ENCODE measurements around the gene ALK.

ALK gene

DNA sequence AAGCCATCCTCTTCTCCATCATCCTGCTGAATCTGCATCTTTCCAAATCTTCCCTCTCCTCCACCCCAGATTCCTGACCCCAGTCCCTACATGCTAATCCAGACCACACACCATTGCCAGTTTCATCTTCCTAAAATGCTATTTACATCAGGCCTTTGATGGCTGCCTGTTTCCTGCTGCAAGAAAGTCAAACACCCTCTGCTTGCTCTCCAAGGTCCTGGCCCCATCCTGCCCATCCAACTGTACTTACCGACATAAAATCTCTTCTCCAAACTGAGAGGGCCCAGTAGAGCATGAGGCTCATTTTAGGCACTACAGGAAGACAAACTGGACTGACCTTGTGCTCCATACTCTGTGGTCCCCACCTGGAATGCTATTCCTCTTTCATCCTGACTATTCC, 19.0 kb downstream of the ALK start:
- DNase-seq (ENCODE audit: low read depth, low spot score), result no peak

DNA sequence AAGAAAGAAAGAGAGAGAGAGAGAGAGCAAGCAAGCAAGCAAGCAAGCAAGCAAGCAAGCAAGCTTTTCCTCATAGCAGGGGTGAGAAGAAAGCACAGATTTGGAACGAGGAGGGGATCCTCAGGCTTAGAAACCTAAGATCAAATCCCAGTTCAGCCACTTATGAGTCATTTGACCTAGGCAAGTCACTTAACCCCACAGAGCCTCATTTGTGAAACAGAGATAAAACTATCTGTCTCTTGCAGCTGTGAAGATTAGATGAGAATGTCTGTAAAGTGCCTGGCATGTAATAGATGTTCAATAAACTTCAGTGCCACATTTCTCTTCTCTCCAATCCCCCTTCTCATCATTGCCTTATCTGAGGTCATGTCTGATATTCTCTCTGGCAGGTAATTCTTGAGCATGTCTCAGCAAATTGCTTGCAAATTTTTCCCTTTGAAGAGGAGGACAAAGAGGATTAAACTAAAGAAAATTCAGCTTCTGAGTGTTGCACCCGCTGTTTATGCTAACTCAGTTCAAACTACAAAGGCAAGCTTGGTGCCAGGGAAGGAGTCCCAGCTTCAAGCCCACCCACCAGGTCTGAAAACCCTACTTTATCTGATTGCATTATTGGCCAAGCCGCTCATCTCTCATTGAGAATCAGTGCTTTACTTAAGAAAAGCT, 20.3 kb downstream of the ALK start:
- no peak for DNase-seq (ENCODE audit: low read depth, low spot score)

DNA sequence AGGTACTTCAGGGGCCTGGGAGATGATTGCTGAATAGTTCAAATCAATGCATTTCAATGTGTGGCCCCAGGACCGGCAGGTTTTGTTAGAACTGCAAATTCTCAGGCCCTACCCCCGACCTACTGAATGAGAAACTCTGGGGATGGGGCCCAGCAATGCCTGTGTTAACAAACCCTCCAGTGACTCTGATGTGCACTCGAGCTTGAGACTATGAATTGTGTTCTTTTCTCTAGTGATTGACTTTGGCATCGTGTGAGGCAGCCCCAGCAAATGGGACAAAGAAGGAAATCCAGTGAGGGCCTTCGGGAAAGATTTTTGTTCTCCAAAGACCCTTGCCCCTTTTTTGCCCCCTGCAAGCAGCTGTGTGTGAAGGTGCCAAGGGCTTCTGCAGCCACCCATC, 22.4 kb downstream of the ALK start:
- DNase-seq (ENCODE audit: low read depth, low spot score), result no peak

DNA sequence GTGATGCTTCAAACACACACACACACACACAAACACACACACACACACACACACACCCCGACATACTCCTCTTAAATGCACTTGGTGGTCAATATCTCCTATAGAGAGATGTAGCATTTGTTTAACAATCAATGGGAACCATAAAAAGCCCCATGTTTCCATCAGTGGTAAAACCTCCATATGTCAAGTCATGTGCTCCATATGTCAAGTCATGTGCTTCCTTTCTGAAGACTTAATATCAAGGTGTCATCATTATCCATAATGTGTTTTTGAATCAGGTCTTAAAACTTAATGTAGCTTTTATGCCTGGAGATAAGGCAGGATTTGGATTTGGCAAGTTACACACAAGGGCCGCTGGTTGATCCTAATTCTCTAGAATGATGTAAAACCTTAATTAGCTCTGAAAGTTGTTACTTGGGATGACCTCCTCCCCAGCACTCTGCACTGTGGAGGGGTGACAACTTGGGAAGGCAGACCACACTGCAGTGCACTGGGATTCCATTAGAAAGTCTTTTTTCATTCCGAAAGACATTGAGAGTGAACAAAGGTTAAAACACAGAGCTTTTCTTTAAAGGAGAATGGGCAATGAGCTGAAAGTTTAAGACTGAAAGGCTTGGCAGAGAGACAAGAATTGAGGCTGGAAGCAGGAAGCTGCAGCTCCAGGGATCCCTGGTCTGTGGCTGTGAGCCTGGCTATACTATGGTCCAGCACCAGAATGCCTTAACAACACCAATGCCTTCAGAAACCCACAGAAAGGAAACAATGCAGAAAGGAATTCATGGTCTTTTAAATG, 26.4 kb downstream of the ALK start:
- DNase-seq (ENCODE audit: low read depth, low spot score), result no peak

DNA sequence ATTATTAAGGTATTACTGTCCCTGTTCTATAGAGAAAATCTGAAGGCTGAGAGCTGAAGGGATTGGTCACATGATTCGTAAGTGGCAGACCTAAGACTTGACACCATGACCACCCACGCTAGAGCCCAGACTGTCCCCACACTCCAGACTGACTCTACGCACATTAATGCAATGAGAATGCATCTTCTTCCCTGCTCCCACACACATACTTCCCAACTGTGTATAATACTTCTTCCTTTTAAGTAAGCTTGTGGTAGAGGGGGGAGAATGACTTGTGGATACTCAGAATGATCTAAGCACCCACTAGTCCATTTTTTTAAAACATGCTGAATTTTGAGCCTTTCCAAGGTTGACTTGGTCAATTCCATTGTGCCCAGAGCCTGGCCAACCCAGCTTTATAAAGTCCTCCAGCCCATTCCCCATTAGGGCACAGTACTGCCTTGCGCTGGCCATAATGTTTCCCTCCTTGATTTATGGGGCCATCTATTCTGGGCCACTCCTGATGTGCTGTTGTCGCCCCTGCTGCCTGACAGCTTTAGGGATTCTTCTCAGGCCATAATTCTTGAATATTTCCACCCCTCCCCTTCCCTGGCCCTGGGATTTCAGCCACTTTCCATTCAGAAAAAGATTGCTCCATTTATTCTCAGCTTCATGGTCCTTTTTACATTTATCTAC, 28.7 kb downstream of the ALK start:
- no peak for DNase-seq (ENCODE audit: low read depth, low spot score)

DNA sequence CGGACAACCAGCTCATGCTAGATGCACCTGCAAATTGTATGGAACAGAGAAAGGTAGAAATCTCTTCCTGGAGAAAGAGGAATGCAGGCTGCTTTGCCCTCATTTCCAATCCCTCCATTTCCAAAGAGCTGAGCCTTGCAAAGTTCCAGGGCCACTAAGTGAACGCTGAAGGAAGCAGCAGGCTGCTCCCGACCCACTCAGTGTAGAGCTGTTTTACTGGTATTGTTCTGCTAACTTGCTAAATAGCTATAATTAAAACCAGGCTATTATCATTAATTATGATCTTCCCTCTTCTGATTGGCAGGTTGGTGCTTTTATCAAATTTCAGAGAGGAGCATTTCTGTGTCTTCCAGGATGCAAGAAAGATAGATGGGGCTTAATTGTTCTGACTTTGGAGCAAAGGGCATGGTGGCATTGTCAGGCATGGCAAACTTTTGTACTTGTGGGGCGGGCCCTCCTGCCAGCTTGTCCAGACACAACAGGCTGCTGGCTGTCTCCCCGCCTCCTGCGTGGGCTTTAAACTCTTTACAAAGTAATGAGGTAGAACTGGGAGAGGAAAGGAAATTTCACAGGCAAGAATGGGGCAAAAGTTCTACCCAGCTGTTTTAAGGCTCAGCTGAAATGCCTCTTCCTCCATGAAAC, 40.2 kb downstream of the ALK start:
- no peak for DNase-seq (ENCODE audit: low read depth, low spot score)

DNA sequence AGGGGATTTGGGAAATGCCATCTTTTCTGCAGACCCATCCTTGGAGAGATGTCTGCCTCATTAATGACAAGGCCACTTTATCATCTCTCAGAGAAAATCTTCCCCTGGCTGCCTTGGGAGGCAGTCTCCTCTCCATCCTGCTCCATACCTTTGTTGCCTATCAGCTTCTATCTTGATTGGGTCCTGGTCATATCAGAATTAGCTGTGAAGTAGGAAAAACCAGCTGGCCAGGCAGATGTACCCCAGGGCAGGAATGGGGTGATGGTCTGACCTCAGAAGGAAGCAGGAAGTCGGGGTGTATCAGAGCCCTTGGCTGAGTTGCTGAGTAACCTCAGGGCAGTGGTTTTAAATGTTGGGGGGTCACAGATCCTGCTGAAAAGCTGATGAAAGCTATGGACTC, 41.3 kb downstream of the ALK start:
- DNase-seq (ENCODE audit: low read depth, low spot score), result no peak

DNA sequence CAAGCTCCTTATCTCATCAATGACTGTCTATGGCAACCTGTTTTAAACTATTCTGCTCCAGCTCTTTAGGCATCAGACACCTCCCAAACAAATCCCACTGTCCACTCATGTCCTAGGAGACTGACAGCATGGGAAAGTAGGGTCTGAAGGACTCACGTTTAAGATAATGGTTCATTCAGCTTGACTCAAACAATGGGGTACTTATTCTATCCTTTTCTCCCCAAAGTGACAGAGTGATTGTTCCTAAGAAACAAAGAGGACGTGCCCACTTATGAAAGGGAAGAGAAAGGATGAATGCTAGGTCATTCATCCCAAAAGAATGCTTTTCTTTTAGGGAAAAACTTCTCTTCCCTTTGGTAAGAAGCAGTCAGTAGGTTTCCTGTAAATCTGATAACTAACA, 41.9 kb downstream of the ALK start:
- no peak for DNase-seq (ENCODE audit: low read depth, low spot score)

DNA sequence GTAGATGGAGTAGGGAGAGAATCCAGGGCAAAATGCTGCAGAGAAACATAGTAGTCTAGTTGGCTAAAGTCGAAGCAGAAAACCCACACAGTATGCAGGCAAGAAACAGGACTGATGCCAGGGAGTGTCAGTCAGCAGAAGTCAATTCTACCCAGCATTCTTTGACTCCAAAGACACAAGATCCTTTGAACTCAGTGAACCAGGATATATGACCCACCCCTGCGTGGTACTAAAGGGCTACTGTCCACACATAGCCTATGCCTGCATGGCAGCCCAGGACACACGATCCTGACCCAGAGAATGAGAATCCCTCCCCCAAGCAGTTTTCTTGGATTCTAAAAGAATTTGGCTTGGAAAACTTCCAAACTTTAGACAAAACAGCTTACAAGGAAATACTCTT, 42.5 kb downstream of the ALK start:
- no peak for DNase-seq (ENCODE audit: low read depth, low spot score)

DNA sequence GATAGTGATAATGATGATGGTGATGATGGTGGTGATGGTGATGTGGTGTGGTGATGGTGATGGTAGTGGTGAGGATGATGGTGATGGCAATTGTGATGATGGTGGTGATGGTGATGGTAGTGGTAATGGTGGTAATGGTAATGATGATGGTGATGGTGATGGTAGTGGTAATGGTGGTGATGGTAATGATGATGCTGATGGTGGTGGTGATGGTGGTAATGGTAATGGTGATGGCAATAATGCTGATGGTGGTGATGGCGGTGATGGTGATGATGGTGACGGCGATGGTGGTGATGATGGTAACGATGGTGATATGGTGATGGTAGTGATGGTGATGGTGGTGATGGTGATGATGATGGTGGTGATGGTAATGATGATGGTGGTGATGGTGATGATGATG, 45.0 kb downstream of the ALK start:
- no peak for DNase-seq (ENCODE audit: low read depth, low spot score)

DNA sequence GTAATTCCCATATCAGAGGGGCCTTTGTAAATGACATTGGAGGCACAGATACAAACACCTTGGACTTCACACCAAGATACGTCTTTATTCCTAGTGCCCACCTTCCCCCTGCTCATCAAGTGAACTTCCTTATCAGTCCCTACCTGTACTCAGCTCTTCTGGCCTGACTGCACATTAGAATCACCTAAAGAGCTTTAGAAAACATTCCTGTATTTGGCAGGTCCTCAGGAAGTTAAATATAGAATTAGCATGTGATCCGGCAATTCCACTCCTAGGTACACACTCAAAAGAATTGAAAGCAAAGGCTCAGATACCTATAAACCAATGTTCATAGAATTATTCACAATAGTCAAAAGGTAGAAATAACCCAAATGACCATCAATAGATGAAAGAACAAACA, 46.6 kb downstream of the ALK start:
- no peak for DNase-seq (ENCODE audit: low read depth, low spot score)

DNA sequence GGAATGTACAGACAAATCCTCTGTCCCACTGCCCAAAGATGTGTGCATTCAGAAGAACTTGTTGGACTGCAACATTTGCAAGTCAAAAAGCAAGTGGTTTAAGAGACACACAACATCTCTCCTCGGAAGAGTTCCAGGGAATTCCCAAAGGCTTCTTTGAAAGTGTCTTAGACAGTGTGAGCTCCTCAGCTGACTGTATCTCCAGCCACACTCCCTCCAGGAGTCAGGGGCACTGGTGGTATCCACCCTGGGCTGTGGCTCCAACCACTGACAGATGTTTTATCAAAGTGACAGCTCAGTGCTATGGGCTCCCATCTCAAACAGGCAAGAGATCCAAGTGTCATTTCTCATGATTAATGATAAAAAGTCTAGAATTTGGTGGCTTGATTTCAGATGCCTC, 48.5 kb downstream of the ALK start:
- DNase-seq (ENCODE audit: low read depth, low spot score), result no peak

DNA sequence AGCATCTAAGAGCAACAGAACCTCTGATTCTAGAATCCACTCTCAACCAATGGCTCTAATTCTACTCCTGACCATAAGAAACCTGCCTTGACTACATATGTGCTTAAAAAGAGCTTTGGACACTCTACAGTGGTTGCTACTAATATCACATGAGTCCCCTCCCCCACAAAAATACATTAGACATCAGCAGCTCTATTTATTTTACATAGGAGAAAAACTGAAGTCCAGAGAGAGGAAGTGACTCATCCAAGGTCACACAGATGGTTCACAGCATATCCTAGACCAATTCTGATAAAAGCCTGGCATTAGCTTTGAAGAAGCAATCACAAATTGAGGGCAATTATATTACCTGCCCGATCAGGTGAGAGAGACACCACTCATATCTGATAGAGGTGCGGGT, 49.8 kb downstream of the ALK start:
- no peak for DNase-seq (ENCODE audit: low read depth, low spot score)

DNA sequence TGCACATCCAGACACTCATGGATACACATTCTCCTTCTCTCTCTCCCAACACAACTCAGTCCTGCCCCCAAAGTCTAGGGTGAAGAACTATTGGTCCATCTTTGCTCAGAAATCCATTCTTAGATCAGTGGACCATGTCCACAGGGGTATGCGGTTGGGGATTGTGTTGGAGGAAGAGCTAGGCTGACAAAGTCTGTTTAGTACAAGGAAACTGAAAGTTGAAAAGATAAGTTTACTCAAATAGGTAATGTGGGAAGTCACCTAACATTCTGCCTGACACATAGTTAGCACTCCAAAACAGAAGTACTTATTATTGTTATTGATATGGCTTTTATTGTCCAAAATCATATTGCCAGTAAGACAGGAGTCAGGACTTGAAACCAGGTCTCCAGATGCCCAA, 55.9 kb downstream of the ALK start:
- no peak for DNase-seq (ENCODE audit: low read depth, low spot score)

DNA sequence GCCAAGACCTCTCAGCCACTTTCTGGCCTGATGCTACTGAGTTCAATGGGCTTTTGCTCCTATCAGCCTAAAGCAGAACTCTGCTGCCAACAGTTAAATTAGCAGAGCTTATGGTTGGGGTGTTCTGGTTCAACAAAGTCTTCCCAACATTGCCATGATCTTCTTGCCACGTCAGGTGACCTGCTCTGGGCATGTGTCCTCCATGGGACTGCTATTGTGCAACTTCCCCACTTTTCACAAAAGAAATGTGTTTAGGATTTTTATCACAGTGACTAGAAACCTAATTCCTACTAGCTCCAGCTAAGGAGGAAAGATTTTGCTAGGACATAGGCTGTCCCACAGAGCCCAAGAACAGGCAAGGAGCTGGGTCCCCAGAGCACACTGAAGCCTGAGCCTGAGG, 56.4 kb downstream of the ALK start:
- no peak for DNase-seq (ENCODE audit: low read depth, low spot score)

DNA sequence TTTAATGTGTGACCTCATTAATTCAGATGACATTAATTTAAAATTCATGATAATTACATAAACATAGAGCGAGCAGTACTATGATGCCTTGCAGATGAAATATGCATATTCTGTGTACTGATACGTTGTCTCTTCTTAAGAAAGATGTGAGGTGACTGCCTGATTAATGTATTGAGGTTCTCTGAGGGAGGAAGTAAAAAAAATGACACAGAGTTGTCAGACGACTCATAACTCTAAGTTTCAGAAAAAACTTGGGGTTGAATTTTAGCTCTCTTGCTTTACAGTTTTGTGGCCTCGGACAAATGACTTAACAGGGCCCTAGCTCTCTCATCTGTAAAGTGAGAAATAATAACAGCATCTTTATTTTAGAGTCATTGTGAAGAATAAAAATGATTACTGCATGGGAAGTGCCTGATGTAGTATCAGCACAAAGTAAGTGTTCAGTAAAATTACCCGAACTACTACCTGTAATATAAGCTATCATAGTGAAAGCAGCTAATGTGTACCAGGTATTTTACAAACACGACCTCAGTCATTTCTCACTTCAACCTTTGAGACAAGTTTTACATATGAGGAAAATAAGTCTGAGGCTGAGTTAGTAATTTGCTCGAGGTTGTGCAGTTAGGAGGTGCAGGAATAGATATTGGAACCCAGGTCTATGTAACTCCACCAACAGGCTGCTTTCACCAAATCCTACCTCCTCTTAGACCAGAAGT, 65.3 kb downstream of the ALK start:
- no peak for DNase-seq (ENCODE audit: low read depth, low spot score)

DNA sequence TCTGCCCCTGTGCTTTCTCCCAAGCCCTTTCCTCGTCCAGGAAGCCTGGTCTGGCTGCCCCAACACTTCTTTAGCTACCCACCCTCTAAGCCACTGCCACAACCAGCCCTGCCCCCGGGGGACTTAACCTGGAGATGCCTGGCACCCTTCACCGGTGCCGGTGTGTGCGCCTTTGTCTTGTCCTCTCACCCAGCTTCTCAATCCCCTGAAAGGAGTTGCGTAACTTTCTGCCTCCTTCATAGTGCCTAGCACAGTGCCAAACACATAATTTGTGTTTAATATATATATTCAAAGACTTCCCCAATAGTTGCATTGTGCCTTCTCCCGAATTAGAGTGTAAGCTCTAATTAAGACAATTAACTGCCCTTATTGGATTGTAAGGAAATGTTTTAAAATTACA, 70.6 kb downstream of the ALK start:
- no peak for DNase-seq (ENCODE audit: low read depth, low spot score)

DNA sequence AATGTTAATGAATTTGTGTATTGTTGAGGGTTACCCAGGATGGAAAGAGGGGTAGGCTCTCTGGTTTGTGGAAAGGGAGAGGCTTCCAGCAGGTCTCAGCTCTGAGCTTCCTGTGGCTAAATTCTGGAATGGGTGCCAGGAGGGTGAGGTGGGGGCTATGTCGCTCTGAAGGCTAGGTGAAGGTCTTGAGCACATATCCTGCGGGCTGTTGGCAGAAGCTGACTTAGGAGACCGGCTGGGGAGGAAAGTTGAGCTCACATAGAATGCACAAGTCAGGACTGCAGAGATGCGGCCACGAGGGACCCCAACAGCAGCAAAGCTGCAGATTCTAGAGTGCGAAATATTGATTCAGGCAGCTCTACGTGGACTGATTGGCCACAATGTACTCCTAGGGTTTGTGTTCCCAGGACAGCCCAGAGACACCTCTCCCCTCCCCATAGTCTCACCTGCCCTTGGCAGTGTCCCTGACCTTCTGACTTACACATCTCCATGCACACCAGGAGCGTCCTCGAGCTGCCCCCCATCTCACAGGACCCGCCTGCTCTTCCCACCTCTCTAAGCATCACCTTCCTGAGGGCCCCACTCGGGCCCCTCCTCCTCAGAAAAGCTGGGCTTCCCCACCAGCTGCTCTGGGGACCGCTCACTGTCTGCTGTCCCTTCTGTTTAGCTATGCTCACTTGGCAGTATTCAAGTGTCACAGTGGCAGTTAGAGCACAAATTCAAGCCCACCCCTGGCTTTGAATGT, 72.6 kb downstream of the ALK start:
- no peak for DNase-seq (ENCODE audit: low read depth, low spot score)

DNA sequence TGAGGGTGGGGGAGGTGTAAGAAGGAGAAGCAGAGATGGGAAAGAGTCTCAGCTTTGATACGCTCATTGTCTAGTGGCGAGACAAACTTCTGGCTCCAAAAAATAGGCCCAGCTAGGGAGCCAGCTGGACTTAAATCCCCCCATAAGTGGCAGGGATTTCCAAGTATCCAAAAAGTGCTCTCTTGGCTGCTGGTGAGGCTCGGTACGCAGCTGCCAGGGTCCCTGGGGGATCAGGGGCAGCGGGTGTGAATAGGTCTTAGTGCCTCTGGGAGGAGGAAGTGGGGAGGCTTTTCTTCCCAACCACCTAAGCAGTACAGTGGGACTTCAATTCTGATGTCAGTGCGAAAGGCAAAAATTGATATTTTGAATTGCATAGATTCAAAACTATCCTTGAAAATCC, 73.5 kb downstream of the ALK start:
- DNase-seq (ENCODE audit: low read depth, low spot score), result no peak

DNA sequence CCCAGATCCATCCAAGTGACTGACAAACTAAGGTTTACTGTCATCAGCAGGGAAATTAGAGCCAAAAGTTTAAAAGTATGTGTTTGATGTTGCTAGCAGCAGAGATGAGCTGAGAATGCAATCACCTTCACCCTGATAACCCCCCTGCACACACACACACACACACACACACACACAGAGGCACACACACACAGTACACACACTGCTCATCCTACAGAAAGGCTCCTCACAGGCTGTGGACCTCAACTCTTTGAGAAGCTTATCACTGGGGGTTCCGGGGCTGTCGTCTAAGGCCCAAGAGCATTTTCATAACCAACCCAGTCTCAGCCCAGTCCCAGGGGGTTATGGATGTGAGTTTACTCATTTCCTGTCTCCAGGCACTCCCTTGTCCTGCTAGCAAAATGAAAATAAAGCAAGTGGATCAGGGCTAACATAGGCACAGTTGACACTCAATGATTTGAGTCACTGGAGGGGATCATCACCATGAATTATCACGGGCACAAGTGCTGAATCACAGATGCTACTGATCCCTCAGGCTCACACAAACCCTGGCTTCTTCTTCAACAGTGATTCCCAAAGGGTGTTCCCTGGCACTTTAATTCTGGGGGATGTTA, 76.6 kb downstream of the ALK start:
- DNase-seq (ENCODE audit: low read depth, low spot score), result no peak

Measured in activated naive CD8-positive, alpha-beta T cell treated with anti-CD3 and anti-CD28 coated beads, Interleukin-2, amount 50 U/mL, for 16 hours (primary cell).